Subcutaneous abdominal adipose tissue (tissue), 5 donors: Measurements from ENCODE around the gene OR2S2.
"Not testable (repeated sequence)": the region's sequence is repeated elsewhere in the genome, so short reads cannot be mapped to it uniquely, and the experiment has no call there.

Experiments
- H3K27ac ChIP-seq: one replicate; pipeline ENCODE4 v1.7.0; 2013; ENCODE audit warnings: low read depth, mild to moderate bottlenecking, inconsistent platforms, low read length, moderate library complexity
- H3K27me3 ChIP-seq, 5 donors: one replicate each; pipeline ENCODE4 v1.7.0; 2013; ENCODE audit warnings: low read length in 5 of 5, inconsistent platforms in 1 of 5; ENCODE audit not compliant: control insufficient read depth in 5 of 5, insufficient read depth in 4 of 5
- H3K36me3 ChIP-seq, 5 donors: one replicate each; pipeline ENCODE4 v1.7.0; 2013; ENCODE audit warnings: low read length in 5 of 5; ENCODE audit not compliant: control insufficient read depth in 5 of 5, insufficient read depth in 5 of 5
- H3K4me1 ChIP-seq, 5 donors: one replicate each; pipeline ENCODE4 v1.7.0; 2013; ENCODE audit warnings: low read length in 5 of 5, mild to moderate bottlenecking in 3 of 5, moderate library complexity in 1 of 5; ENCODE audit not compliant: control insufficient read depth in 5 of 5, insufficient read depth in 5 of 5
- H3K4me3 ChIP-seq, 5 donors: one replicate each; pipeline ENCODE4 v1.7.0; 2013; ENCODE audit warnings: low read length in 5 of 5, low read depth in 1 of 5
- H3K9ac ChIP-seq, 5 donors: one replicate each; pipeline ENCODE4 v1.7.0; 2013; ENCODE audit warnings: low read length in 5 of 5, mild to moderate bottlenecking in 4 of 5, moderate library complexity in 3 of 5
- H3K9me3 ChIP-seq, 5 donors: one replicate each; pipeline ENCODE4 v1.7.0; 2013; ENCODE audit warnings: low read length in 5 of 5; ENCODE audit not compliant: control insufficient read depth in 5 of 5
- donor health status: healthy.
- donor health status: healthy.
- donor health status: healthy.
- donor health status: healthy.
- donor health status: healthy.

OR2S2 gene

DNA sequence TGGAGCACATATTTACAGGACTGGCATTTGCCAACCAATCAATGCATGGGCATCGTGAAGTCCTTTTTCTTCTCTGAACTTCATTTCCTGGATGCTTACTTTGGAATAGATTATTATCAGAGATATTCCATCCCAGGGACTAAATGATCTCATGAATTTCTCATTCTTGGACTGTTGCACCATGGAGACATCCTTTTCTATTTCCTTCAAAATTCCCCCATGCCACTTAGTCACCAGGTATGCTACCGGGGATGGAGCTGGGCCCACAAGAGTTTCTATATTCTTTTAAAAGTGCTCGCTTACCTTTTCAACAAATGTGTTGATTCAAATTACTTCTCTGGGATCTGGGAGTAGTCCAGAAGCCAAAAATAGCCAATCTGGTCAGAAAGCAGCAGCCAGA lies 35.2 kb upstream of the OR2S2 start:
- not testable (repeated sequence) for H3K36me3 ChIP-seq, H3K27me3 ChIP-seq, H3K4me3 ChIP-seq, H3K4me1 ChIP-seq, H3K9me3 ChIP-seq, H3K27ac ChIP-seq, H3K9ac ChIP-seq

DNA sequence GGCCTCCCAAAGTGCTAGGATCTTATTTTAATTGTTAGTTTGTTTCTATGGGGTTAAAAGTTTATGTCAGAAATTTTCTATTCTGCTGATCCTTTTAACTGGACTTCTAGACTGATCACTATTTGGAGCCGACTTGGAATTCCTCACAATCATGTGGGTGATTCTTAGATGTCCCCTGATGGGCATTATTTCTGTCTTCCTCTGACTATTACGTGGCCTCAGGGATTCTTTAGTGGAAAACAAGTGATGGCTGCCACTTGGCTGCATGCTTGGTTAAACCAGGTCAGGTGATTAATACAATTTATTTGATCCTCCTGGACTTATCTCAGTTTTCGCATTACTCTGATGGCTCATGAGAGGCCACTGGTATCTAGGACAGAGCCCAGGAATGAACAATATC lies 32.2 kb upstream of the OR2S2 start:
- H3K27ac ChIP-seq: no peak overlapping the region
- H3K9me3 ChIP-seq: no peaks in the 10 kb centered on the region
- no peaks in the 10 kb centered on the region for H3K4me1 ChIP-seq
- H3K27me3 ChIP-seq: no peaks in the 10 kb centered on the region
- no peaks in the 10 kb centered on the region for H3K36me3 ChIP-seq
- no peak overlapping the region for H3K4me3 ChIP-seq
- H3K9ac ChIP-seq: no peak overlapping the region

GRCh38 chr9:35984021-35984420 lies 26.1 kb upstream of the OR2S2 start:
- Histone ChIP-seq H3K4me3 (no peak overlapping the region), H3K27me3 (peaks cover 0 to 13% (median 0%) of the 10 kb centered on the region in 5 donors), H3K36me3 (no peaks in the 10 kb centered on the region), H3K9me3 (no peaks in the 10 kb centered on the region), H3K27ac (no peak overlapping the region), H3K9ac (no peak overlapping the region), H3K4me1 (no peaks in the 10 kb centered on the region)

GRCh38 chr9:35981699-35982098 lies 23.7 kb upstream of the OR2S2 start:
- no peak overlapping the region for H3K4me3 ChIP-seq
- no peak overlapping the region for H3K9ac ChIP-seq
- H3K27ac ChIP-seq: no peak overlapping the region
- H3K9me3 ChIP-seq: no peaks in the 10 kb centered on the region
- H3K36me3 ChIP-seq: no peaks in the 10 kb centered on the region
- peaks cover 0 to 13% (median 0%) of the 10 kb centered on the region in 5 donors for H3K27me3 ChIP-seq
- no peaks in the 10 kb centered on the region for H3K4me1 ChIP-seq

DNA sequence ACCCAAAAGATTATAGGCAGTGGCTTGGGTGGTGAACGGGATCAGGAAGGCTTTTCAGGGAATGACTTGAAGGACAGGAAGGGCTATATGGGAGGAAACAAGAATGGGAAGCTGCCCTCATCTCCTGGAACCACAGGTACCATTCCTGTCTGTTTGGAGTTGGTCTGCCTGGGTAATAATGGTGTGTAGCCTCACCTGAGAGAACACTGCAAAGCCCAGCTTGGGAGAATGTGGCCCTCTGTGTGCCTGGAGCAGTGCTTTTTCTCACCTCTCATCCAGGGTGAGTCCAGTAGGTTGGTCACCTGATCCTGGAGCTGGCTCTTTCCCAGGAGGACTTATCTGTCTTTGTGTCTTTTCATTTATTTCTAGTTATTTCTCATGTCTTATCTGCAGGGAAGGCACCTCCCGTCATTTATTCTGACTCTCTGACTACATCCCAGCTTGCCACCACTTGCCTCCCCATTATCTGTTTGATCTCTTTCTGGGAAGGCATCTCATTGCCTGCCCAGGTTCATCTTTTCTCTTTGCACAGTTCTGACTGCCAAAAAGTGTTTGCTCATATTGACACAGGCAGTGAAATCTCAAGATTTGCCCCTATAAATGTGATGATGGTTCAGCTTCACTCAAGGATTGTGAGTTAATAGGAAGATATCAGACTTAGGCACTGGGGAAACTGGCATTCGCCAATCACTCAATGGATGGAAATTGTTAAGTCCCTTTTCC lies 22.5 kb upstream of the OR2S2 start:
- Histone ChIP-seq H3K9me3 (peaks cover 0 to 9% (median 5%) of the 10 kb centered on the region in 5 donors), H3K4me1 (no peaks in the 10 kb centered on the region), H3K9ac (no peak overlapping the region), H3K4me3 (no peak overlapping the region), H3K36me3 (no peaks in the 10 kb centered on the region), H3K27ac (no peak overlapping the region), H3K27me3 (peaks cover 0 to 13% (median 2%) of the 10 kb centered on the region in 5 donors)

GRCh38 chr9:35978792-35979191 lies 20.8 kb upstream of the OR2S2 start:
- H3K27me3 ChIP-seq: peaks cover 0 to 8% (median 2%) of the 10 kb centered on the region in 5 donors
- no peak overlapping the region for H3K9ac ChIP-seq
- no peak overlapping the region for H3K4me3 ChIP-seq
- H3K27ac ChIP-seq: no peak overlapping the region
- peaks cover 0 to 17% (median 10%) of the 10 kb centered on the region in 5 donors for H3K9me3 ChIP-seq
- H3K36me3 ChIP-seq: no peaks in the 10 kb centered on the region
- no peaks in the 10 kb centered on the region for H3K4me1 ChIP-seq

DNA sequence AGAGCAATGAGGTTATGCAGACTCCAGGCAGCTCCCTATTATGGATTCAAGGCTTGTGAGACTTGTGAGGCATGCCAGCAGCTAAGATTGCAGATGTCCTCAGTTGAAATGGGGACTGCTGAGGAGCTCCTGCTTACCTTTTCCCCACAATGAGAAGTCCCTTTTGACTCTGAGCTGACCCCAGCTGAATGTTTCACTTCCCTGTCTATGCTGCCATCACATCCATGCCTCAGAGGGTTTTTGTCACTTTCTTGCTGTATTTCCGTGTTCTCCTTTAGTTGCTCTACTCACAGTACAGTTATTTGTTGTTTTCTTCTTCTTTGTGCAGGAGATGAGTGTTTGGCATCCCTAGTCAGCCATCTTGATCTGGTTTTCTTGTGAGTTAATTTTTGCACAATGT lies 18.8 kb upstream of the OR2S2 start:
- no peak overlapping the region for H3K4me3 ChIP-seq
- H3K9me3 ChIP-seq: peaks cover 0 to 17% (median 10%) of the 10 kb centered on the region in 5 donors
- no peak overlapping the region for H3K9ac ChIP-seq
- H3K36me3 ChIP-seq: no peaks in the 10 kb centered on the region
- H3K4me1 ChIP-seq: peaks cover 0 to 4% (median 0%) of the 10 kb centered on the region in 5 donors
- H3K27me3 ChIP-seq: peaks cover 0 to 7% (median 2%) of the 10 kb centered on the region in 5 donors
- no peak overlapping the region for H3K27ac ChIP-seq

GRCh38 chr9:35974800-35975199 lies 16.8 kb upstream of the OR2S2 start:
- H3K27ac ChIP-seq: no peak overlapping the region
- peaks cover 0 to 17% (median 10%) of the 10 kb centered on the region in 5 donors for H3K9me3 ChIP-seq
- H3K4me1 ChIP-seq: peaks cover 0 to 4% (median 0%) of the 10 kb centered on the region in 5 donors
- H3K9ac ChIP-seq: no peak overlapping the region
- H3K27me3 ChIP-seq: peaks cover 0 to 8% (median 0%) of the 10 kb centered on the region in 5 donors
- H3K36me3 ChIP-seq: no peaks in the 10 kb centered on the region
- H3K4me3 ChIP-seq: no peak overlapping the region

DNA sequence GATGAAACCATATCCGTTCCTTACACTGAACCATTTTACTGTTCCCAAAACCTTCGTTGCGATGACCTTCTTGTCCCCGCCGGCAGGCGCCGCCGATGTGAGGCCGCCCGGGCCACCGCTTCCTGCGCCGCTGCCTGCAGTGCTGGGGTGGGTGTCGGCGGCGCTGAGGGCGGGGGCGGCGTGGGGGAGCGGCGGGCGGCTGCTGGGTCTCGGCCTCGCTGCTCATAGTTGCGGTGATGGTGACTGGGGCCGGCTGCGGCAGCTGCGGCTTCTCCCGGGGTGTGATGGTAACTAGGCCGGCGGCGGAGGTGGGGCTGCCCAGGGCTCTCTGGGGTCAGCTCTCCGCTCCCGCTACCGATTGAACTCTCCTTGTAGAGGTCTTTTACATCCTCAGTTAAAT lies 14.1 kb upstream of the OR2S2 start:
- H3K4me3 ChIP-seq: no peak overlapping the region
- peaks cover 0 to 4% (median 0%) of the 10 kb centered on the region in 5 donors for H3K4me1 ChIP-seq
- H3K9me3 ChIP-seq: peaks cover 0 to 17% (median 10%) of the 10 kb centered on the region in 5 donors
- H3K36me3 ChIP-seq: no peaks in the 10 kb centered on the region
- H3K27me3 ChIP-seq: peaks cover 0 to 8% (median 0%) of the 10 kb centered on the region in 5 donors
- H3K9ac ChIP-seq: no peak overlapping the region
- no peak overlapping the region for H3K27ac ChIP-seq

DNA sequence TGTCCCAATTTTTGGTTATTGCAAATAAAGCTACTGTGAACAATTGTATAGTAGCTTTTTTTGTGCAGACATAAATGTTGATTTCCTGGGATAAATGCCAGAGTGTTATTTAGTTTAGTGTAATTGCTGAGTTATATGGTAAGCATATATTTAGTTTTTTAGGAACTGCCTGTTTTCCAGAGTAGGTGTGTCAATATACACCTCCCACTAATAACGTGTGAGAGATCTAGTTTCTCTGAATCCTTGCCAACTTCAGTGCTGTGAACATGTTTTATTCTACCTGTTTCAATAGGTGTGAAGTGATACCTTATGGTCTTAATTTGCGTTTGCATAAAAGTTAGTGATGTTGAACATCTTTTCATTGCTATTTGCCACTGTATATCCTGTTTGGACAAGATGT lies 9.1 kb upstream of the OR2S2 start:
- no peak overlapping the region for H3K9ac ChIP-seq
- no peak overlapping the region for H3K27ac ChIP-seq
- H3K4me1 ChIP-seq: peaks cover 0 to 4% (median 2%) of the 10 kb centered on the region in 5 donors
- peaks cover 0 to 4% (median 0%) of the 10 kb centered on the region in 5 donors for H3K27me3 ChIP-seq
- no peaks in the 10 kb centered on the region for H3K36me3 ChIP-seq
- no peaks in the 10 kb centered on the region for H3K9me3 ChIP-seq
- H3K4me3 ChIP-seq: no peak overlapping the region
